CD4-positive, alpha-beta T cell (primary cell): ENCODE results near the gene C3. TPM values are rescaled to one million over a fixed set of nuclear protein-coding genes. Genes with fewer than 3 reads are reported as not detected.

Experiments
- ATAC-seq: fragments of 200-7000 bp; cut with Tn5 transposase; one replicate; pipeline ENCODE4 v1.10.0; 2022; ENCODE audit warnings: mild to moderate bottlenecking; ENCODE audit not compliant: poor library complexity
- CTCF ChIA-PET: fragments of 350-600 bp; sonication (Branson Sonifier 250); formaldehyde crosslinking; loops from one replicate; lab custom pipeline; 2021; ENCODE audit warnings: antibody characterized with exemption, inconsistent platforms; lab: Charles Lee
- POLR2A ChIA-PET: fragments of 350-600 bp; sonication (Branson Sonifier 250); formaldehyde crosslinking; loops from one replicate; lab custom pipeline; 2021; ENCODE audit warnings: antibody characterized with exemption, inconsistent platforms; lab: Charles Lee
- DNase-seq, 14 experiments: peaks; one replicate each; pipeline ENCODE4 v3.0.0-alpha.2; 2013 to 2020; ENCODE audit warnings: mixed read lengths in 2 of 14
- H3K27ac ChIP-seq, 2 donors: one replicate each; pipeline versions ENCODE4 v1.5.1 to v1.7.0; 2013; ENCODE audit warnings: low read length in 2 of 2, low read depth in 1 of 2, mild to moderate bottlenecking in 1 of 2
- H3K27me3 ChIP-seq, 2 experiments: 1 replicate in 1 of 2; 2 replicates in 1 of 2; pipeline versions ENCODE4 v1.6.1 to v1.7.0; 2013; ENCODE audit warnings: low read length in 2 of 2, control low read depth in 1 of 2, mild to moderate bottlenecking in 1 of 2, moderate library complexity in 1 of 2; ENCODE audit not compliant: insufficient read depth in 2 of 2, control insufficient read depth in 1 of 2
- H3K36me3 ChIP-seq: one replicate; pipeline ENCODE4 v1.6.1; 2013; ENCODE audit warnings: low read length, control low read depth; ENCODE audit not compliant: insufficient read depth
- H3K4me1 ChIP-seq: one replicate; pipeline ENCODE4 v1.6.1; 2013; ENCODE audit warnings: low read length, control low read depth; ENCODE audit not compliant: insufficient read depth
- H3K4me3 ChIP-seq: one replicate; pipeline ENCODE4 v1.5.1; 2013; ENCODE audit warnings: mild to moderate bottlenecking, low read length, moderate library complexity
- H3K9me3 ChIP-seq, 2 experiments: 1 replicate in 1 of 2; 2 replicates in 1 of 2; pipeline versions ENCODE4 v1.6.1 to v1.7.0; 2013; ENCODE audit warnings: low read length in 2 of 2, mild to moderate bottlenecking in 2 of 2, control low read depth in 1 of 2, moderate library complexity in 1 of 2; ENCODE audit not compliant: control insufficient read depth in 1 of 2, insufficient read depth in 1 of 2
- H3K27ac Mint-ChIP-seq: one replicate; pipeline ENCODE4 v1.8.0; 2020; ENCODE audit warnings: mixed read lengths
- H3K27me3 Mint-ChIP-seq: one replicate; pipeline ENCODE4 v1.8.0; 2021; ENCODE audit warnings: mixed read lengths
- H3K36me3 Mint-ChIP-seq: one replicate; pipeline ENCODE4 v1.8.0; 2021; ENCODE audit warnings: low read depth, mixed read lengths
- H3K4me1 Mint-ChIP-seq: one replicate; pipeline ENCODE4 v1.8.0; 2021; ENCODE audit warnings: low read depth, mixed read lengths
- H3K4me3 Mint-ChIP-seq: one replicate; pipeline ENCODE4 v1.8.0; 2020; ENCODE audit warnings: mild to moderate bottlenecking, mixed read lengths
- H3K9me3 Mint-ChIP-seq: one replicate; pipeline ENCODE4 v1.8.0; 2020; ENCODE audit warnings: mixed read lengths
- intact Hi-C, 2 experiments: fragments of 100-400 bp; cut with DNase I in 1 of 2; cut with micrococcal nuclease in 1 of 2; formaldehyde crosslinking; loops; one replicate each; pipeline versions ENCODE4 v1.15.1 to v1.9.0; 2023 to 2025; cut with DNase I, micrococcal nuclease
- total RNA-seq, 174 experiments: library from RNA in 2 of 174; stranded (reverse) in 2 of 174; gene quantifications; one replicate each; pipeline ENCODE4 v1.2.3 and lab custom pipeline; 2021 to 2026
- TF ChIP-seq, protein P1 (sequence below): fragments of 200-600 bp; IDR thresholded peaks from one replicate; pipeline ENCODE4 v1.8.0; 2022; ENCODE audit warnings: antibody characterized with exemption, mild to moderate bottlenecking

Gene C3
- total RNA-seq, 2 experiments from 2014 or later: 0.55 TPM; not detected in 1

DNA sequence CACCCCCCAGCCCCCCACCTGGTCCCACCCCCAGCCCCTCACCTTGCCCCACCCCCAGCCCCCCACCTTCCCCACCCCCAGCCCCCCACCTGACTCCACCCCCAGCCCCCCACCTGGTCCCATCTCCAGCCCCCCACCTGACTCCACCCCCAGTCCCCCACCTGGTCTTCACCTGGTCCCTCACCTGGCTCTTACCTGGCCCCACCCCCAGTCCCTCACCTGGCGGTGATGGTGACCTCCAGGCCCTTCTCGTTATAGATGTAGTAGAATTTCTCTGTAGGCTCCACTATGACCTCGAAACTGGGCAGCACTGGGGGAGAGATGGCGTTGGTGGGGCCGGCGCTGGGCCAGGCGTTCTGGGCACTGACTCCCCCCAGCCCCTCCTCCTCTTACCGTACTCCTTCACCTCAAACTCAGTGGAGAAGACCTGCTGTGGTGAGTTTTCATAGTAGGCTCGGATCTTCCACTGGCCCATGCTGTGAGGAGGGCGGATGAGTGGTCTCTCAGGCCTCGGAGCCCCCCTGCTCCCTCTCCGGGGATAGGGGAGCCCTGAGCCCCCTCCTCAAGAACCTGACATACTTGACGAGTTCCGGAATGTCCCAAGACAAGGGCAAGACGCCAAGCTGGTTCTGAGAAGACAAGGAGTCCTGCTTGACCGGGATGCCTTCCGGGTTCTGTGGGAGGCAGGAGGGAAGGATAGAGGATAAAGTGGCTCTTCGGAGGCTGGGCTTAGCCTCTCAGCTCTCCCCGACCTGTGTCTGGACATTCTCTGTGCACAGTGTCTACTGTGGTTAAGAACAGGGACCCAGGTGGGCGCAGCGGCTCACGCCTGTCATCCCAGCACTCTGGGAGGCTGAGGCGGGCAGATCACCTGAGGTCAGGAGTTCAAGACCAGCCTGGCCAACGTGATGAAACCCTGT, 6.4 kb downstream of the C3 start:
- H3K4me1 Mint-ChIP-seq: peaks cover 17% of the 10 kb centered on the region
- ATAC-seq (no peak), DNase-seq (no peak)
- H3K27me3 ChIP-seq: peaks cover 13 to 21% of the 10 kb centered on the region in 2 experiments
- peaks cover 8% of the 10 kb centered on the region for H3K4me1 ChIP-seq
- TF ChIP-seq, protein P1, sequence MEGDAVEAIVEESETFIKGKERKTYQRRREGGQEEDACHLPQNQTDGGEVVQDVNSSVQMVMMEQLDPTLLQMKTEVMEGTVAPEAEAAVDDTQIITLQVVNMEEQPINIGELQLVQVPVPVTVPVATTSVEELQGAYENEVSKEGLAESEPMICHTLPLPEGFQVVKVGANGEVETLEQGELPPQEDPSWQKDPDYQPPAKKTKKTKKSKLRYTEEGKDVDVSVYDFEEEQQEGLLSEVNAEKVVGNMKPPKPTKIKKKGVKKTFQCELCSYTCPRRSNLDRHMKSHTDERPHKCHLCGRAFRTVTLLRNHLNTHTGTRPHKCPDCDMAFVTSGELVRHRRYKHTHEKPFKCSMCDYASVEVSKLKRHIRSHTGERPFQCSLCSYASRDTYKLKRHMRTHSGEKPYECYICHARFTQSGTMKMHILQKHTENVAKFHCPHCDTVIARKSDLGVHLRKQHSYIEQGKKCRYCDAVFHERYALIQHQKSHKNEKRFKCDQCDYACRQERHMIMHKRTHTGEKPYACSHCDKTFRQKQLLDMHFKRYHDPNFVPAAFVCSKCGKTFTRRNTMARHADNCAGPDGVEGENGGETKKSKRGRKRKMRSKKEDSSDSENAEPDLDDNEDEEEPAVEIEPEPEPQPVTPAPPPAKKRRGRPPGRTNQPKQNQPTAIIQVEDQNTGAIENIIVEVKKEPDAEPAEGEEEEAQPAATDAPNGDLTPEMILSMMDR: no peak
- POLR2A ChIA-PET: no interaction called here
- peaks cover 30% of the 10 kb centered on the region for H3K27me3 Mint-ChIP-seq
- CTCF ChIA-PET: no interaction called here
- H3K9me3 ChIP-seq: peaks cover 0 to 7% of the 10 kb centered on the region in 2 experiments
- no peak overlapping the region for H3K4me3 Mint-ChIP-seq
- no peak overlapping the region for H3K27ac ChIP-seq
- no peaks in the 10 kb centered on the region for H3K36me3 Mint-ChIP-seq
- no peak overlapping the region for H3K27ac Mint-ChIP-seq
- H3K4me3 ChIP-seq: no peak overlapping the region
- H3K9me3 Mint-ChIP-seq: no peaks in the 10 kb centered on the region
- intact Hi-C loops: no loop called here
- H3K36me3 ChIP-seq: no peaks in the 10 kb centered on the region

DNA sequence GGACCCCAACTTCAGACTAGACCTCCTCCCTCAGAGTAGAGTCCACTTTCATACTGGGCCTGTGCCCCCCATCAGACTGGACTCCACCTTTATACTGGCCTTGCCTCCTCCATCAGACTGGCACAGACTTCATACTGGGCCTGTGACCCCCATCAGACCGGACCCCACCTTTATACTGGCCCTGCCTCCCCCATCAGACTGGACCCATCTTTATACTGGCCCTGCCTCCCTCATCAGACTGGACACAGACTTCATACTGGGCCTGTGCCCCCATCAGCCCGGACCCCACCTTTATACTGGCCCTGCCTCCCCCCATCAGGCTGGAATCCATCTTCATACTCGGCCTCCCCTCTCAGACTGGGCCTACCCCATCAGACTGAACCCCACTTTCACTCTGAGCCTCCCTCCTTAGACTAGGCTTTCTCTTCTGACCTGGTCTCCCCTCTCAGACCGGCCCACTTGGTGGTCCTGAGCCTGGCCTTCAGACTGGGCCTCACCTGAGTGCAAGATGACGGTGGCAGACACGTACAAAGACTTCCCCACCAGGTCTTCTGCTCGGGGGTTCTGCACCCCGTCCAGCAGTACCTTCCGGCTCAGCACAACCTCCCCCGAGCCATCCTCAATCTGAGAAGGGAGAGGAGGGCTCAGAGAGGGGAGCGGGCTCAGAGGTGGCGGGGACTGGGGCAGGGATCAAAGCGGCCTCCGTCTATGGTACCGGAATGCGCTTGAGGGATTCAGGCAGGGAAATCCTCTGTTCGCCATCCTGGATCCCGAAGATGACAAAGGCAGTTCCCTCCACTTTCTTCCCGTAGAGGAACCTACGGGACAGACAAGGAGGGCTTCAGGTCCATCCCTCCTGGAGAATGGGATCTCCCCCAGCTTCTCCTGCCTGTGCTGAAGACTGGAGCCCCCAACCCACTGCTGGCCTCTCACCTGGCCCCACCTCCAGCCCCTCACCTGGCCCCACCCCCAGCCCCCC, 7.5 kb downstream of the C3 start:
- Histone ChIP-seq H3K4me3 (no peak overlapping the region), H3K27ac (no peak overlapping the region), H3K4me1 (peaks cover 8% of the 10 kb centered on the region), H3K9me3 (peaks cover 0 to 7% of the 10 kb centered on the region in 2 experiments), H3K27me3 (peaks cover 13 to 21% of the 10 kb centered on the region in 2 experiments), H3K36me3 (no peaks in the 10 kb centered on the region)
- H3K4me1 Mint-ChIP-seq: peaks cover 17% of the 10 kb centered on the region
- H3K36me3 Mint-ChIP-seq: no peaks in the 10 kb centered on the region
- H3K27me3 Mint-ChIP-seq: peaks cover 37% of the 10 kb centered on the region
- no peaks in the 10 kb centered on the region for H3K9me3 Mint-ChIP-seq
- H3K4me3 Mint-ChIP-seq: no peak overlapping the region
- H3K27ac Mint-ChIP-seq: no peak overlapping the region
- CTCF ChIA-PET: interaction anchor here (0.6 kb wide), 1 partner anchor 51 kb away, joined by 3 read pairs; no protein-coding TSS in a partner anchor
- intact Hi-C loops: no loop called here
- DNase-seq (no peak), ATAC-seq (no peak)
- TF ChIP-seq, protein P1: no peak
- POLR2A ChIA-PET: no interaction called here

DNA sequence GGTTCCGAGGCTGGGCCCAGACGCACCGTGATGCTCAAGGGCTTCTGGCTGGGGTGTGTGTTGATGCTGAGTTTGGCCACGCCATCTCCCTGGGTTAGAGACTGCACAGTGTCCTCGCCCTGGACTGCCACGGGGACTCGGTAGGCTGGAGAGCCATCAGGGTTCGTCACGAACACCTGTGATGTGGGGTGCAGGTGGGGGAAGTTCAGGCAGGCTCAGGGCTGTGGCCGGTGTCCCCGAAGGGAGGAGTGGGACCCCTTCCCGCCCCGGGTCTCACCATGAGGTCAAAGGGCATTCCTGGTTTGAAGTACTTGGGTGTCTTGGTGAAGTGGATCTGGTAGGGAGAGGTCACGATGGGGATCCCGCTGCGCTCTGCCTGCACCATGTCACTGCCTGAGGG, 8.2 kb downstream of the C3 start:
- no peak overlapping the region for H3K4me3 Mint-ChIP-seq
- ChIA-PET CTCF (interaction anchor here (0.6 kb wide), 1 partner anchor 51 kb away, joined by 3 read pairs; no protein-coding TSS in a partner anchor), POLR2A (no interaction called here)
- H3K4me1 ChIP-seq: peaks cover 8% of the 10 kb centered on the region
- H3K27me3 Mint-ChIP-seq: peaks cover 38% of the 10 kb centered on the region
- DNase-seq: no peak
- H3K27ac Mint-ChIP-seq: no peak overlapping the region
- no peaks in the 10 kb centered on the region for H3K9me3 Mint-ChIP-seq
- peaks cover 0 to 7% of the 10 kb centered on the region in 2 experiments for H3K9me3 ChIP-seq
- peaks cover 13 to 21% of the 10 kb centered on the region in 2 experiments for H3K27me3 ChIP-seq
- no peak overlapping the region for H3K27ac ChIP-seq
- H3K36me3 ChIP-seq: no peaks in the 10 kb centered on the region
- no peak for ATAC-seq
- H3K4me3 ChIP-seq: no peak overlapping the region
- peaks cover 17% of the 10 kb centered on the region for H3K4me1 Mint-ChIP-seq
- H3K36me3 Mint-ChIP-seq: no peaks in the 10 kb centered on the region
- TF ChIP-seq, protein P1: no peak
- intact Hi-C loops: no loop called here
